Activated B cell treated with CpG ODN at 0.5 μM for 24 hours (primary cell): ENCODE data around the gene CACNA2D3. TPM values are rescaled to one million over a fixed set of nuclear protein-coding genes. Genes with fewer than 3 reads are reported as not detected.

Experiments used
- ATAC-seq: fragments of 200-7000 bp; cut with Tn5 transposase; one replicate; pipeline ENCODE4 v1.10.0; 2021; ENCODE audit warnings: low read depth, mild to moderate bottlenecking, moderate library complexity
- CTCF ChIA-PET: fragments of 350-600 bp; sonication (Branson Sonifier 250); formaldehyde crosslinking; loops from one replicate; lab custom pipeline; 2021; ENCODE audit warnings: antibody characterized with exemption; lab: Charles Lee
- POLR2A ChIA-PET: fragments of 350-600 bp; sonication (Branson Sonifier 250); formaldehyde crosslinking; loops from one replicate; lab custom pipeline; 2021; ENCODE audit warnings: antibody characterized with exemption; lab: Charles Lee
- DNase-seq: peaks from one replicate; pipeline ENCODE4 v3.0.0; 2022
- H3K27ac Mint-ChIP-seq: one replicate; pipeline ENCODE4 v1.8.0; 2020; ENCODE audit warnings: mixed read lengths
- H3K27me3 Mint-ChIP-seq: one replicate; pipeline ENCODE4 v1.8.0; 2021; ENCODE audit warnings: mixed read lengths
- H3K36me3 Mint-ChIP-seq: one replicate; pipeline ENCODE4 v1.8.0; 2021; ENCODE audit warnings: low read depth, mixed read lengths
- H3K4me1 Mint-ChIP-seq: one replicate; pipeline ENCODE4 v1.8.0; 2021; ENCODE audit warnings: mixed read lengths
- H3K4me3 Mint-ChIP-seq: one replicate; pipeline ENCODE4 v1.8.0; 2020; ENCODE audit warnings: mild to moderate bottlenecking, mixed read lengths
- H3K9me3 Mint-ChIP-seq: one replicate; pipeline ENCODE4 v1.8.0; 2020; ENCODE audit warnings: mixed read lengths
- CTCF ChIP-seq: fragments of 200-600 bp; IDR thresholded peaks from one replicate; pipeline ENCODE4 v1.8.0; 2022; ENCODE audit warnings: antibody characterized with exemption, mild to moderate bottlenecking
- intact Hi-C: fragments of 100-400 bp; cut with micrococcal nuclease; formaldehyde crosslinking; loops from one replicate; pipeline ENCODE4 v1.15.1; 2024
- total RNA-seq: library from RNA; stranded (reverse); gene quantifications from 2 replicates; pipeline ENCODE4 v1.2.3, GENCODE V29; 2022

The CACNA2D3 gene
- total RNA-seq, 1 donor from 2014 or later = not detected

GRCh38 chr3:54918516-54918915, 796.2 kb downstream of the CACNA2D3 start:
- Mint-ChIP-seq H3K4me1 (no peaks in the 10 kb centered on the region), H3K36me3 (no peaks in the 10 kb centered on the region), H3K27ac (no peak overlapping the region), H3K27me3 (no peaks in the 10 kb centered on the region), H3K9me3 (no peaks in the 10 kb centered on the region), H3K4me3 (no peak overlapping the region)
- no peak for ATAC-seq
- no peak for DNase-seq
- intact Hi-C loops = no loop called here
- ChIA-PET POLR2A (no interaction called here), CTCF (no interaction called here)
- no peak for TF ChIP-seq CTCF

GRCh38 chr3:54928046-54928770, 805.9 kb downstream of the CACNA2D3 start, which contains the start of gene LRTM1:
TSS of gene LRTM1 (minus strand) at chr3:54928059. CDS start at chr3:54927911, 148 bp downstream.
- Mint-ChIP-seq H3K9me3 (no peaks in the 10 kb centered on the region), H3K4me1 (no peaks in the 10 kb centered on the region), H3K27ac (no peak within 1 kb of the TSS), H3K27me3 (no peaks in the 10 kb centered on the region), H3K4me3 (no peak within 1 kb of the TSS), H3K36me3 (no peaks in the 10 kb centered on the region)
- ATAC-seq (no peak), DNase-seq (no peak)
- POLR2A ChIA-PET = no interaction called here
- TF ChIP-seq CTCF = no peak
- intact Hi-C loops = no loop called here
- CTCF ChIA-PET = no interaction called here

GRCh38 chr3:54931182-54931581, 808.8 kb downstream of the CACNA2D3 start:
- POLR2A ChIA-PET = no interaction called here
- Mint-ChIP-seq H3K36me3 (no peaks in the 10 kb centered on the region), H3K4me3 (no peak overlapping the region), H3K4me1 (no peaks in the 10 kb centered on the region), H3K27me3 (no peaks in the 10 kb centered on the region), H3K27ac (no peak overlapping the region), H3K9me3 (no peaks in the 10 kb centered on the region)
- ATAC-seq = no peak
- no peak for DNase-seq
- CTCF ChIA-PET = no interaction called here
- no peak for TF ChIP-seq CTCF
- intact Hi-C loops = no loop called here

GRCh38 chr3:54932606-54933005, 810.3 kb downstream of the CACNA2D3 start:
- H3K27ac Mint-ChIP-seq = no peak overlapping the region
- H3K36me3 Mint-ChIP-seq = no peaks in the 10 kb centered on the region
- no peaks in the 10 kb centered on the region for H3K27me3 Mint-ChIP-seq
- TF ChIP-seq CTCF = no peak
- no peaks in the 10 kb centered on the region for H3K9me3 Mint-ChIP-seq
- H3K4me1 Mint-ChIP-seq = no peaks in the 10 kb centered on the region
- ChIA-PET POLR2A (no interaction called here), CTCF (no interaction called here)
- DNase-seq (no peak), ATAC-seq (no peak)
- intact Hi-C loops = no loop called here
- H3K4me3 Mint-ChIP-seq = no peak overlapping the region

GRCh38 chr3:54935869-54936268, 813.5 kb downstream of the CACNA2D3 start:
- Mint-ChIP-seq H3K36me3 (no peaks in the 10 kb centered on the region), H3K4me3 (no peak overlapping the region), H3K9me3 (no peaks in the 10 kb centered on the region), H3K4me1 (no peaks in the 10 kb centered on the region), H3K27me3 (no peaks in the 10 kb centered on the region), H3K27ac (no peak overlapping the region)
- DNase-seq (no peak), ATAC-seq (no peak)
- intact Hi-C loops = no loop called here
- ChIA-PET POLR2A (no interaction called here), CTCF (no interaction called here)
- no peak for TF ChIP-seq CTCF
